Left colon (tissue), 2 donors: Measurements from ENCODE around the gene MUC5AC. TPM values are rescaled to one million over a fixed set of nuclear protein-coding genes. Genes with fewer than 3 reads are reported as not detected.
"Not testable (repeated sequence)": the region's sequence is repeated elsewhere in the genome, so short reads cannot be mapped to it uniquely, and the experiment has no call there.

Source experiments
- ATAC-seq: fragments of 200-7000 bp; cut with Tn5 transposase; one replicate; pipeline ENCODE4 v1.9.1; 2020; ENCODE audit warnings: mild to moderate bottlenecking, moderate library complexity
- DNase-seq, 2 donors: peaks; one replicate each; pipeline ENCODE4 v3.0.0-alpha.2; 2020
- intact Hi-C, 2 donors: fragments of 100-400 bp; cut with DNase I in 1 of 2; cut with micrococcal nuclease in 1 of 2; formaldehyde crosslinking; loops; one replicate each; pipeline versions ENCODE4 v1.11.2 to v1.14.0; 2022; cut with DNase I, micrococcal nuclease
- total RNA-seq, 2 donors: library from RNA; stranded (reverse); fragmentation: NEBNext Ultra II Directional; extraction: Animal tissue kit (Norgen Biotek cat#: 25700); gene quantifications; one replicate each; pipeline ENCODE4 v1.2.1, GENCODE V29; 2021
- donor health status: DM: no; HTN: no; CAD: no.
- donor health status: DM: yes; HTN: yes; CAD: no.

Gene MUC5AC
- total RNA-seq, 2 donors from 2014 or later: 0.03 to 0.09 TPM

DNA sequence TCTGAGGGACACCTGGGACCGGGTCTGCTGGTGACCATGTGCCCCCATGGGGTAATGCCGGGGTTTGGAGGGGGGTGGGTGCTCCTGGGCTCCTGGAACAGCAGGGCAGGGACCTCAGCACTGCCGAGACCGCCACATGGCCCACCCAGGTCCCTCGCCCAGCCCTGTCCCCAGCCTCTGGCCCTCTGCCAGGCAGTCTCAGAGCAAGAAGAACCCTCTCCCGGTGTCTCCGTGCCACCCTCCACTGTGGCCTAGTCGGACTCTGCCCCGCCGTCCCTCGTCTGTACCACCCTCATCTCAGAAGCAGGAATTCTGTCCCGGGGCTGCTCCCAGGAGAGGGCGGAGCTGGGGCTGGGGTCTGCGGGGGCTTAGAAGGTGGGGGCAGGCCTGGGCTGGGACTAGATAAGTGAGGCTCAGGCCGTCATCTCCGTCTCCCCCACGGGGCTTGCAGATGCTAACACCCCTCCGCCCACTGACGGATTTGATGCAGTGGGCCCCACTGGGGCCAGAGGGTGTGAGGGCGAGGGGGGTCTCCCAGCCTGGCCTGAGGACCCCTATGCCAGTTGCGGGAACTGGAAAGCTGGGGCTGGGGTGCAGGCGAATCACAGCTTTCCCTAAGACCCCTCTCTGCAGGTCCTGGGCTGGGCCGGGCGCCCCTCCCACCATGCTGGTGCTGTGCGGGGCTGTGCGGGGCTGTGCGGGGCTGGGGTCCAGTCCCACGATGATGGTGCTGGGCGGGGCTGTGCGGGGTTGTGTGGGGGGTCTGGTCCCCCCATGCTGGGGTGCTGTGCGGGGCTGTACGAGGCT is 1.1 kb downstream of the MUC5AC start:
- ATAC-seq (no peak), DNase-seq (peak in 1 of 2 donors; percentile 9)

DNA sequence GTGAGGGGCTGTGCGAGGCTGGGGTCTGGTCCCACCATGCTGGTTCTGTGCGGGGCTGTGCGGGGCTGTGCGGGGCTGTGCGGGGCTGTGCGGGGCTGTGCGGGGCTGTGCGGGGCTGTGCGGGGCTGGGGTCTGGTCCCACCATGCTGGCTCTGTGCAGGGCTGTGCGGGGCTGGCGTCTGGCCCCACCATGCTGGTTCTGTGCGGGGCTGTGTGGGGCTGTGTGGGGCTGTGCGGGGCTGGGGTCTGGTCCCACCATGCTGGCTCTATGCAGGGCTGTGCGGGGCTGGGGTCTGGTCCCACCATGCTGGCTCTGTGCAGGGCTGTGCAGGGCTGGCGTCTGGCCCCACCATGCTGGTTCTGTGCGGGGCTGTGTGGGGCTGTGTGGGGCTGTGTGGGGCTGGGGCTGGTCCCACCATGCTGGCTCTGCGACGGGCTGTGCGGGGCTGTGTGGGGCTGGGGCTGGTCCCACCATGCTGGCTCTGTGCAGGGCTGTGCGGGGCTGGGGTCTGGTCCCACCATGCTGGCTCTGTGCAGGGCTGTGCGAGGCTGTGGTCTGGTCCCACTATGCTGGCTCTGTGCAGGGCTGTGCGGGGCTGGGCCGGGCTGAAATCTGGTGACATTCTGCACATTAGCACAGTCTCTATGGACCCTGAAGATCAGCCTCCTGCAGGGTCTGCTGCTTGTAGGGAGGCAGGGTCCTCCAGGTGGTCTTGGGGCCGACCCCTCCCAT is 1.9 kb downstream of the MUC5AC start:
- ATAC-seq, intact Hi-C loops: not testable (repeated sequence)
- peak in 1 of 2 donors; percentile 18 for DNase-seq

More for the DNA sequence above, 1.1 kb downstream of the MUC5AC start:
- intact Hi-C loops: no loop called here

DNA sequence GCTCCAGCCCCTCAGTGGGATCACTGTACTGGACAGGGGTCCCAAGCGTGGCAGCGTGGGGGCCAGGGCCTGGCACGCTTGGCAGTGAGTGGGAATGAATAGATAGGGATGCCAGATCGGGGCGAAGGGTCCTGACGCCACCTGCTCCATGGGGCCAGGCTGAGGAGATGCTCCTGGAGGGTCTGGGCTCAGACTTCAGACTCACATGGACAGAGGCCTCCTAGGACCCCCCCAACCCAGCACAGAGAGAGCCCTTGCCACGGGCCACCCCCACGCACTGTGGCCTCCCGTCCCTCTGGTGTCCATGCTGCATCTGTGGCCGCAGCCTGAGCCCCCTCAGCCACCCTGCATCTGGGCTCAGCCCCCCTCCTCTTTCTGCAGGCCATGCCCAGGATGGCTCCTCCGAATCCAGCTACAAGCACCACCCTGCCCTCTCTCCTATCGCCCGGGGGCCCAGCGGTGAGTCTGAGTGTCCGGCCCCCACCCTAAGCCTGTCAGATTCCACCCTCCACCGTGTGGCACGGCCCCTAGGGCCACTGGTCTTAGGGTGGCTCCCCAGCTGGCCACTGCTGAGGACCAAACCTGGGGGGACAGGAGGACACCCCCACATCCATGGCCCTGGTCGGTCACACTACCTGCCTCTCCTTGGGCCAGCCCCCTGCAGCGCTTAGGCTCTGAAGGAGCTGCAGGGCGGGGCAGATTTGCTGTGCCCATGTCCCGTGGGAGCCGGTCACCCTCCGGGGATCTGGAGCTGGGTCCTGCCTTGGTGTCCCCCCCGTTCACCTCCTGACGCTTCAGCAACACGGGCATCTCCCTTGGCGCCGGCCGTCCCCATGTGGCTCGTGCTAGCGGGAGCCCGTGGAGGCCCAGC is 2.7 kb downstream of the MUC5AC start:
- ATAC-seq: no peak
- intact Hi-C loops: no loop called here
- DNase-seq: peak in 1 of 2 donors; percentile 12

DNA sequence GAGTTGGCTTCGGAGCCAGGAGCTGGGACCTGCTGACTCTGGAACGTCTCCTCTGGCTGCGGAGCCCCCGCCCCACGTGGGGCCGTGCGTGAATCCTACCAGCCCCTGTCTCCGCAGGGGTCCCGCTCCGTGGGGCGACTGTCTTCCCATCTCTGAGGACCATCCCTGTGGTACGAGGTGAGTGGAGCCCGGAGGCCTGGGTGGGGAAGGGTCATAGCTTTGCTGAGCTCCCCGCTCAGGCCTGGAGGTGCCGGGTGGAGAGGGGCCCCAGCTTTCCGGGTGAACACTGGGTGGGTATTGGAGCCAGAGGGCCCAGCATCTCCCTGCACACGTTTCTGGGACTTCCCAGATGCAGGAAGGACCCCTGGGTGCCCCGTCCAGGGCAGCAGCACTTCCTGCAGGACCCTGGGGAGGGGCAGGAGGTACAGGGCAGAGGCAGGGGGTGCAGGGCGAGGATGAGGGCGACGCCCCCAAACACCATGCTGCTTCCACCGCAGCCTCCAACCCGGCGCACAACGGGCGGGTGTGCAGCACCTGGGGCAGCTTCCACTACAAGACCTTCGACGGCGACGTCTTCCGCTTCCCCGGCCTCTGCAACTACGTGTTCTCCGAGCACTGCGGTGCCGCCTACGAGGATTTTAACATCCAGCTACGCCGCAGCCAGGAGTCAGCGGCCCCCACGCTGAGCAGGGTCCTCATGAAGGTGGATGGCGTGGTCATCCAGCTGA is 3.8 kb downstream of the MUC5AC start:
- peak in 1 of 2 donors; percentile 19 for DNase-seq
- ATAC-seq: no peak
- intact Hi-C loops: no loop called here

DNA sequence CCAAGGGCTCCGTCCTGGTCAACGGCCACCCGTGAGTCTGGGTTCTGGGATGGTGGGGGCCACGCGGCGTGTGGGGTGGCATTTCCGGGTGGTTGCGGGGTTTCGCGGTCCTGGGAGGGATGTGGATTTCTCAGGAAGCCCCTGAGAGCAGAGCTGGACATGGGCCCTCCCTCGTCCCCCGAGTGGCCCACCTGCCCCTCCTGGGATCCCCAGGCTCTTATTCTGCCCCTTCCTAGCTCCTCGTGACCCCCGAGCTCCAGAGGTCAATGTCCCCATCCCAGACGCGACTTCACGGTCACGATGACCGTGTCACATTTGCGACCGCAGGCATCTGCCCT is 4.4 kb downstream of the MUC5AC start:
- ATAC-seq (no peak), DNase-seq (no peak)
- intact Hi-C loops: no loop called here

DNA sequence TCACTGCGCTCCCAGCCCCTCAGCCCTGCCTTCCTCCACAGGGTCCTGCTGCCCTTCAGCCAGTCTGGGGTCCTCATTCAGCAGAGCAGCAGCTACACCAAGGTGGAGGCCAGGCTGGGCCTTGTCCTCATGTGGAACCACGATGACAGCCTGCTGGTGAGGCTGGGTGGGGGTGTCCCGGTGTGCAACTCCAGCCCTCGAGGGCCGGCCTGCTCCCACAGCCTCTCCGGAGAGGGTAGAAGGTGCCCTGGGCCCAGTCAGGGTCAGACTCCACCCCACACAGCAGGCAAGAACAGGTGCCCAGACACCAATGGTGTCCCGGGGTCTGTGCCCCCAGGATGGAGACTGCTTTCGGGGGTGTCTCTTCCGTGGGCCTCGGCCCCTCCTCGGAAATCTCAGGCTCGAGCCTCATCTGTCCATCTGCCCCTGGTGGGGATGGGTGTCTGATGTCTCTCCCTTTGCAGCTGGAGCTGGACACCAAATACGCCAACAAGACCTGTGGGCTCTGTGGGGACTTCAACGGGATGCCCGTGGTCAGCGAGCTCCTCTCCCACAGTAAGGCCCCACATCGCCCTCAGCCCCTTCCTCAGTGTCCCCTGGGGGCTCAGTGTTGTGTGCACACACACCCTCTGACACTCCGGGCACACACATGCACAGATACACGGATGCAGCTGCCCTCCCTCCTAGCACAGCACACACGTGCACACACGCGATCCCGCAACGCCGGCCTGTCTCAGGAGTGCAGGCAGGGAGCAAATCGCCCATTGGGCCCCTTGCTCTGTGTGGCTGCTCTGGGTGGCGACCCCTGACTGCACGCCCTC is 4.9 kb downstream of the MUC5AC start:
- intact Hi-C loops: no loop called here
- ATAC-seq (no peak), DNase-seq (peak in 1 of 2 donors; percentile 16)

DNA sequence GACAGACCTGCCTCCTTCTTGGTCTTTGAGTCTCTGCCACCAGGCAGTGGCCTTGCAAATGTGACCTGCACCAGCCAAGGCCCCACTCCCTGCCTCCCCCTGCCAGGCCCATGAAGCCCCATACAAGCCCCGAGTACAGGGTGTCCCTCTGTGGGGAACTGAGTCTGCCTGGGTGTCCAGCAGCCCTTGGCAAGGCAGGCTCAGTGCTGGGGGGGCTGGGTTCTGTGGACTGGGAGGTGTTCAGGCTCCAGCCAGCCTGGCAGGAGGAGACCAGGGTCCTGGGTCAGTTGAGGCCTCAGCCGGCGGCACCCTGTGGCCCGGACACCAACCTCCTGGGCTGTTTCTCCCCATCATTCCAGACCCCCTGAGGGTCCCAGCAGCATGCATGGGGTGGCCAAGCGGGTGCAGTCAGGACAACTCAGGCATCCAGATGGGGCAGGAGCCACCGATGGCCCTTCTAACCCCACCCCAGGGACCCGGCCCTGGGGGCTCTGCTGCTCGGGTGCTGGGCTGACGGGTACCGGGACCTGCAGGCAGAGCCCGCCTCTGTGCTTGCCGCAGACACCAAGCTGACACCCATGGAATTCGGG is 5.7 kb downstream of the MUC5AC start:
- DNase-seq (peak in 1 of 2 donors; percentile 14), ATAC-seq (no peak)
- intact Hi-C loops: no loop called here

DNA sequence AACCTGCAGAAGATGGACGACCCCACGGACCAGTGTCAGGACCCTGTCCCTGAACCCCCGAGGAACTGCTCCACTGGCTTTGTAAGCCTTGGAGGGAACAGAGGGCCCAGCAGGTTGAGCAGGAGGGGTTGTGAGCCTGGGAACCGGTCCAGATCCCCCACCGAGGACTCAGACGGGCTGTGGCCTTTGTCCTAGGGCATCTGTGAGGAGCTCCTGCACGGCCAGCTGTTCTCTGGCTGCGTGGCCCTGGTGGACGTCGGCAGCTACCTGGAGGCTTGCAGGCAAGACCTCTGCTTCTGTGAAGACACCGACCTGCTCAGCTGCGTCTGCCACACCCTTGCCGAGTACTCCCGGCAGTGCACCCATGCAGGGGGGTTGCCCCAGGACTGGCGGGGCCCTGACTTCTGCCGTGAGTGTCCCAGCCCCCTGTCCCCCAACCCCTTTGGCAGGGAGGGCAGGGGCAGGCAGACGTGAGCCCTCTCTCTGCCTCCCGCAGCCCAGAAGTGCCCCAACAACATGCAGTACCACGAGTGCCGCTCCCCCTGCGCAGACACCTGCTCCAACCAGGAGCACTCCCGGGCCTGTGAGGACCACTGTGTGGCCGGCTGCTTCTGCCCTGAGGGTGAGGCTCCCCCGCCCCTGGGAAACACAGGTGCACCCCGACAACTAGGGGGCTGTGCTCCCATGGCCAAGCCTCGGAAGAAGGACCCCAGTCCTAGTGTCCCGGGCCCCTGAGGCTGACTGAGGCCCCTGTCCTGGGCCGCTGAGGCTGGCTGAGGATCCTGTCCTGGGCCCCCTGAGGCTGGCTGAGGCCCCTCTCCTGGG is 6.4 kb downstream of the MUC5AC start:
- ATAC-seq (no peak), DNase-seq (peak in 1 of 2 donors; percentile 8)
- intact Hi-C loops: no loop called here

DNA sequence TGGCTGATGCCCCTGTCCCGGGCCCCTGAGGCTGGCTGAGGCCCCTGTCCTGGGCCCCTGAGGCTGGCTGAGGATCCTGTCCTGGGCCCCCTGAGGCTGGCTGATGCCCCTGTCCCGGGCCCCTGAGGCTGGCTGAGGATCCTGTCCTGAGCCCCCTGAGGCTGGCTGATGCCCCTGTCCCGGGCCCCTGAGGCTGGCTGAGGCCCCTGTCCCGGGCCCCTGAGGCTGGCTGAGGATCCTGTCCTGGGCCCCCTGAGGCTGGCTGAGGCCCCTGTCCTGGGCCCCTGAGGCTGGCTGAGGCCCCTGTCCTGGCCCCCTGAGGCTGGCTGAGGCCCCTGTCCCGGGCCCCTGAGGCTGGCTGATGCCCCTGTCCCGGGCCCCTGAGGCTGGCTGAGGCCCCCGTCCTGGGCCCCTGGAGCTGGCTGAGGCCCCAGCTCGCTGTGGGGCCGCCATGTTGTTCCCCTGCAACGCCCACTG is 7.1 kb downstream of the MUC5AC start:
- DNase-seq, intact Hi-C loops, ATAC-seq: not testable (repeated sequence)

DNA sequence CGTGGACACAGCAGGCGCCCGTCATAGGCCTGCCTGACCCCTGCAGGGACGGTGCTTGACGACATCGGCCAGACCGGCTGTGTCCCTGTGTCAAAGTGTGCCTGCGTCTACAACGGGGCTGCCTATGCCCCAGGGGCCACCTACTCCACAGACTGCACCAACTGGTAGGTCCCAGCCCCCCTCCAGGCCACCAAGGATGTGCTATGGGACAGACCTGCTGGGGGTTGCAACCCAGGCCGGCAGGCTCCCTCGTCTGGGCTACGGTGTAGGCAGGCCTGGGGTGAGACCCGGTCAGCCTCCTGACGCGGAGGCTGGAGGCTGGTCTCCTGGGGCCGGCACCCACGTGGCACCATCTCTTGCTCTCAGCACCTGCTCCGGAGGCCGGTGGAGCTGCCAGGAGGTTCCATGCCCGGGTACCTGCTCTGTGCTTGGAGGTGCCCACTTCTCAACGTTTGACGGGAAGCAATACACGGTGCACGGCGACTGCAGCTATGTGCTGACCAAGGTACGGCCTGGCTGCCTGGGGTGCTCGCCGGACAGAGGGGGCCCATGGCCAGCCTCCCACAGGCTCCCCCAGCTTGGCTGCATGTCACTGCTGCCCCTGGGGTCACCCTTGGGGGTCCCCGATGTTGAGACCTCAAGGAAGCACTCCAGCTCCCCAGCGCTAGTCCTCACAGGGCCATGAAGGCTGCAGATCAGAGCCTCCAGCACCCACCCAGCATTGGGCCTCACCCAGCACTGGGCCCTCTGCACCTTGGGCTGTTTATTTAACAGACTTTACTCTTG is 7.7 kb downstream of the MUC5AC start:
- DNase-seq (peak in 1 of 2 donors; percentile 20), ATAC-seq (no peak)
- intact Hi-C loops: no loop called here

DNA sequence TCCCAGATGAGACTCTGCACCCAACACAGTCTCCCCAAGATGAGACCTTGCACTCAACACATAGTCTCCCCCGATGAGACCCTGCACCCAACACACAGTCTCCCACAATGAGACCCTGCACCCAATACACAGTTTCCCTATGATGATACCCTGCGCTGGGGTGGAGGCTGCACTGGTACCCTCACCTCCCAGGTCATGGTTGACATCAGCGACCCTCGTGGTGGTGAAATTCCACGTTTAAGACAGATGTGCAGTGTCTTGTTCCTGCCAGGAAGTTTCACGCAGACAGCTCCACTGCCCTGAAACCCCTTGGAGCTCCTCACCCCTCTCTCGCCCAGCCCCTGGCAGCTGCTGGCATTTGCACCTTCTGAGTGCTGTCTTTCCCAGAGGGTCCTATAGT is 9.5 kb downstream of the MUC5AC start:
- intact Hi-C loops: no loop called here
- DNase-seq (peak in 1 of 2 donors; percentile 17), ATAC-seq (no peak)

DNA sequence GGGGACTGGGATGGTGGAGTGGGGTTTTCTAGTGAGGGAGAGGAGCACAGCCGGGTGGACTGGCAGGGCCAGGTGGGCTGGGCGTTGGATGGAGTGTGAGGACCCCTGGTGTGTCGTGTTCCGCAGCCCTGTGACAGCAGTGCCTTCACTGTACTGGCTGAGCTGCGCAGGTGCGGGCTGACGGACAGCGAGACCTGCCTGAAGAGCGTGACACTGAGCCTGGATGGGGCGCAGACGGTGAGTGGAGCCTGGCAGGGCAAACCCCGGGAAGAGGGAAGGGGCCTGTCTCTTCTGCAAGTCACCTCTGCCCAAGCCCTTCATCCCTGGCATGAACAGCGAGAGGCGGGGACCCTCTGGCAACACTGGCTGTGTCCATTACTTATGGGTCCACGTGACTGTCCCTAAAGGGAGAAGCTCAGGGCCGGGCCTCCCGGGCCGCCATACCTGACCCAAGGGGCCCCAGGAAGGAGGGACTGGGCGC is 10.0 kb downstream of the MUC5AC start:
- intact Hi-C loops: no loop called here
- no peak for ATAC-seq
- peak in 1 of 2 donors; percentile 18 for DNase-seq

DNA sequence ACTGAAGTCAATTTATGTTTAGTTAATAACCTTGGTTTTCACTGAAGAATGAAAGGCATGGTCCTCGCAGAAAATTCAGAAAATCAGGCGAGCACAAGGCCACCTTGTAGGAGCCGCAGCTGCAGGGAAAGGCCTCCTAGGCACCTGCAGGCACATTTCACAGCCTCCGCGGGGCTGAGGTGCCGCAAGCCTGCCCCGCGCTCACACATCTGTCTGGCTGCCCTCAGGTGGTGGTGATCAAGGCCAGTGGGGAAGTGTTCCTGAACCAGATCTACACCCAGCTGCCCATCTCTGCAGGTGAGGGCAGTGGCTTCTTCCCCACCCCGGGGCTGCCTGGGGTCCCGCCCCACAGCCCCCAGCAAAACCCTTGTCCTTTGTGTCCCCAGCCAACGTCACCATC is 10.5 kb downstream of the MUC5AC start:
- DNase-seq (no peak), ATAC-seq (no peak)
- intact Hi-C loops: no loop called here

DNA sequence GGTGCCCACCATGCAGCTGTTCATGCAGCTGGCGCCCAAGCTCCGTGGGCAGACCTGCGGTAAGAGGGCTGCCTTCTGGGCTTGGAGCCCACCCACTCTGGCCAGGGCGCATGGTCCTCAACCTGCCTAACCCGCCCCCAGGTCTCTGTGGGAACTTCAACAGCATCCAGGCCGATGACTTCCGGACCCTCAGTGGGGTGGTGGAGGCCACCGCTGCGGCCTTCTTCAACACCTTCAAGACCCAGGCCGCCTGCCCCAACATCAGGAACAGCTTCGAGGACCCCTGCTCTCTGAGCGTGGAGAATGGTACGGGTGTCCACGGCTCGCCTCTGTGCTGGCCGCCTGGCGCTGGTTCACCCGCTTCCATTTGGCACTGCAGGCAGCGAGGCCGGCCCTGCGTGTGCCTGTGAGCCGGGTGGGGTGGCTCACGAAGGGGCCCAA is 11.0 kb downstream of the MUC5AC start:
- ATAC-seq (no peak), DNase-seq (no peak)
- intact Hi-C loops: no loop called here

DNA sequence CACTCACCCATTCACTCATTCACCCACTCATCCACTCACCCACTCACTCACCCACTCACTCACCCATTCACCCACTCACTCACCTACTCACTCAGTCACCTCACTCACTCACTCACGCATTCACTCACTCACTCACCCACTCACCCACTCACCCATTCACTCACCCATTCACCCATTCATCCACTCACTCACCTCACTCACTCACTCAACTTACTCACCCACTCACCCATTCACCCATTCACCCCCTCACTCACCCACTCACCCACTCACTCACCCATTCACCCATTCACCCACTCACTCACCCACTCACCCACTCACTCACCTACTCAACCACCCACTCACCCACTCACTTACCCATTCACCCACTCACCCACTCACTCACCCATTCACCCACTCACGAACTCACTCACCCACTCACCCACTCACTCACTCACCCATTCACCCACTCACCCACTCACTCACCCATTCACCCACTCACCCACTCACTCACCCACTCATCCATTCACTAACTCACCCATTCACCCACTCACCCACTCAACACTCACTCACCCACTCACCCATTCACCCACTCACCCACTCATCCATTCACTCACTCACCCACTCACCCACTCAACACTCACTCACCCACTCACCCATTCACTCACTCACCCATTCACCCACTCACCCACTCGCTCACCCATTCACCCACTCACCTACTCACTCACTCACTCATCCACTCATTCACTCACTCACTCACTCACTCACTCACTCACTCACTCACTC is 13.7 kb downstream of the MUC5AC start:
- DNase-seq (no peak), ATAC-seq (no peak)
- intact Hi-C loops: no loop called here
